Measurements from ENCODE around the gene DNMT3B. TPM values are rescaled to one million over a fixed set of nuclear protein-coding genes. Genes with fewer than 3 reads are reported as not detected.

The DNMT3B gene
- total RNA-seq, 4 donors from 2014 or later, result 2.7 to 5.0 (median 2.9) TPM

- Histone ChIP-seq H3K27ac (no peak overlapping the region), H3K4me3 (no peak overlapping the region), H3K9me3 (no peaks in the 10 kb centered on the region), H3K27me3 (no peaks in the 10 kb centered on the region), H3K4me1 (no peaks in the 10 kb centered on the region), H3K36me3 (peaks cover 14% of the 10 kb centered on the region)
- 94% methylated on average over 13 of the region's 13 CpGs for WGBS
- TF ChIP-seq POLR2AphosphoS5 (IDR thresholded peaks at IDR 0.05) (no peak), POLR2A (IDR thresholded peaks at IDR 0.05) (no peak), CTCF (IDR thresholded peaks at IDR 0.05) (no peak), EP300 (IDR thresholded peaks at IDR 0.05) (no peak)
- no peak for DNase-seq (ENCODE audit: low spot score in 2 of 2)
Observed at GRCh38 chr20:32784369-32785080, 22.3 kb downstream of the DNMT3B start.

GRCh38 chr20:32786059-32786760 is 24.0 kb downstream of the DNMT3B start:
- Histone ChIP-seq H3K4me3 (no peak overlapping the region), H3K4me1 (no peaks in the 10 kb centered on the region), H3K9me3 (no peaks in the 10 kb centered on the region), H3K27me3 (no peaks in the 10 kb centered on the region), H3K36me3 (peaks cover 14% of the 10 kb centered on the region), H3K27ac (no peak overlapping the region)
- 97% methylated on average over 11 of the region's 16 CpGs for WGBS
- no peak for DNase-seq (ENCODE audit: low spot score in 2 of 2)
- no peak for TF ChIP-seq CTCF (IDR thresholded peaks at IDR 0.05)

GRCh38 chr20:32787168-32787567 is 25.0 kb downstream of the DNMT3B start:
- 88% methylated on average over 16 of the region's 16 CpGs for WGBS
- Histone ChIP-seq H3K4me1 (no peaks in the 10 kb centered on the region), H3K27ac (no peak overlapping the region), H3K4me3 (no peak overlapping the region), H3K36me3 (peaks cover 14% of the 10 kb centered on the region), H3K9me3 (no peaks in the 10 kb centered on the region), H3K27me3 (no peaks in the 10 kb centered on the region)
- TF ChIP-seq POLR2AphosphoS5 (IDR thresholded peaks at IDR 0.05) (no peak), EP300 (IDR thresholded peaks at IDR 0.05) (no peak)
- DNase-seq (ENCODE audit: low spot score in 2 of 2), result no peak

GRCh38 chr20:32789896-32790750 is 27.9 kb downstream of the DNMT3B start:
- no peak overlapping the region for H3K27ac ChIP-seq
- no peak overlapping the region for H3K4me3 ChIP-seq
- no peaks in the 10 kb centered on the region for H3K9me3 ChIP-seq
- H3K36me3 ChIP-seq, result peaks cover 7% of the 10 kb centered on the region
- H3K4me1 ChIP-seq, result peaks cover 15% of the 10 kb centered on the region
- no peak for TF ChIP-seq EP300 (IDR thresholded peaks at IDR 0.05)
- peak; percentile 98 to 99 for TF ChIP-seq CTCF (IDR thresholded peaks at IDR 0.05)
- no peak for DNase-seq (ENCODE audit: low spot score in 2 of 2)
- WGBS, result 60% methylated on average over 6 of the region's 6 CpGs
- H3K27me3 ChIP-seq, result no peaks in the 10 kb centered on the region

- Histone ChIP-seq H3K36me3 (peaks cover 5% of the 10 kb centered on the region), H3K4me1 (peaks cover 21% of the 10 kb centered on the region), H3K27me3 (no peaks in the 10 kb centered on the region), H3K27ac (no peak overlapping the region), H3K4me3 (no peak overlapping the region), H3K9me3 (no peaks in the 10 kb centered on the region)
- TF ChIP-seq POLR2AphosphoS5 (IDR thresholded peaks at IDR 0.05) (no peak), CTCF (IDR thresholded peaks at IDR 0.05) (no peak), POLR2A (IDR thresholded peaks at IDR 0.05) (no peak), EP300 (IDR thresholded peaks at IDR 0.05) (no peak)
- no peak for DNase-seq (ENCODE audit: low spot score in 2 of 2)
- 100% methylated on average over 3 of the region's 3 CpGs for WGBS
Observed at GRCh38 chr20:32790751-32791057, 28.5 kb downstream of the DNMT3B start.
